Measurements from ENCODE around the gene ZNF557. TPM values are rescaled to one million over a fixed set of nuclear protein-coding genes. Genes with fewer than 3 reads are reported as not detected.
"Not testable (repeated sequence)": the region's sequence is repeated elsewhere in the genome, so short reads cannot be mapped to it uniquely, and the experiment has no call there.

ZNF557 gene
- total RNA-seq, result 1 to 10 TPM; 8.2 TPM
- long read RNA-seq, donor 1, partial matches to known transcripts, result 0 of 1 reads
- long read RNA-seq, donor 1, other reads (novel, unspliced or antisense), result 0 of 1 reads
- long read RNA-seq, donor 2, full-length matches to known transcripts, result 9 of 11 reads
- long read RNA-seq, donor 2, partial matches to known transcripts, result 1 of 11 reads
- long read RNA-seq, donor 2, other reads (novel, unspliced or antisense), result 1 of 11 reads

DNA sequence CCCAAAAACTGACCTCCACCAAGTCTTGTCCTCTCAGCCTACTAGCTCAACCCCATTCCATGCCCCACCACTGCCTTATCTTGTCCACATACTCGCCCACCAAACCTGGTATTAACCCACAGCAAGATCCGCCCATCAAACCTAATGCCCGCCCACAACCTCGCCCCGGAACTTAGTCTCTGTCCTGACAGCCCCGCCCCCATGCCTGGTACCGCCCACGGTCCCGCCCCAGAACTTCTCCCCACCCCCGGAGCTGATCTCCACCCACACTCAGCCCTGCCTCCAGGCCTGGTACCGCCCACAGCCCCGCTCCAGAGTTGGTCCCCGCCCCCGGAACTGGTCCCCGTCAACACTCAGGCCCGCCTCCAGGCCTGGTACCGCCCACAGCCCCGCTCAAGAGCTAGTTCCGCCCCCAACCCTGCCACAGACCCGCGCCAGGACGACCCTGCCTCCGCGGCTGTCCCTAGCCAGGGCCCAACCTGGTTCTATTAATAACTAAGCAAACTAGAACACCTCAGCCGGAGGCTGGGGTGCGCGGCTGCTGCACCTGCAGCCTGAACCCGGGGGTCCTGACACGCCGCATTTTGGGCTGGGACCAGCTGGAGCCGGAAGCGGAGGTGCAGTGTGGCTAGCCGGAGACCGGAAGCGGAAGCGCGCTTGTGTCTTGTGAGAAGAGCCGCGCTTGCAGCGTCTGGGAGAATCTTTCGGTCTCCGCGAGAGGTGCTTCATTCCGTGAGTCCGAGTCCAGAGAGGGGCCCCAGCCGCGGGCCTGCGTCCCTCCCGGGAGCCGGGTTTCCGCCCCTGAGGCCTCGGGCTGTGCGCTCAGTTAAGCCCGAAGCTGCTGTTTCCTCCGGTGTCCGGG is at the start of gene ZNF557:
Gene ZNF557 (plus strand): TSS at position 662 of the 862 bp plus-strand sequence. CDS start 5,372 bp downstream, outside the sequence.
- intact Hi-C loops (cut with DNase I), result no loop called here
- DNase-seq (ENCODE audit: low spot score), result peak; percentile 100

DNA sequence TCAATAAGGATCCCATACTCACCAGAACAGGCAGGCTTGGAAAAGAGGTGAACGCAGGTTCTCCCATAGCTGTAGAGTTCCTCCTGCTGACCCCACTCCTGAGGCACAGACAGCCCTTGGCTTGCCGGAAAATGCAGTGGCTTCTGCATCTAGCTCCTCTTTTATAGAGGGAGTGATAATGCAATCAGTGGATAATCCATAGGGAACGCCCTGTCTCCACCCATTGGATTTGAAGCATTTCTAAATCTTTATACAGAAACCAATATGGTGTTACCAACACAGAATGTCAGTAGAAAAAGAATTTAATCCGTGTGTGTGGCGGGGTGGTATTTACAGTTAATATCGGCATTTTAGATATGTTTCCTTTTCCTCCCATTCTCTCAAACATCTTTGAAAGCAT is 48.2 kb upstream of the ZNF557 start, which contains the start of gene MBD3L2B:
Gene MBD3L2B (minus strand): TSS at position 101 of the 400 bp plus-strand sequence. CDS start 34 bp downstream, at position 67.
- intact Hi-C loops (cut with DNase I); DNase-seq (ENCODE audit: low spot score): not testable (repeated sequence)

DNA sequence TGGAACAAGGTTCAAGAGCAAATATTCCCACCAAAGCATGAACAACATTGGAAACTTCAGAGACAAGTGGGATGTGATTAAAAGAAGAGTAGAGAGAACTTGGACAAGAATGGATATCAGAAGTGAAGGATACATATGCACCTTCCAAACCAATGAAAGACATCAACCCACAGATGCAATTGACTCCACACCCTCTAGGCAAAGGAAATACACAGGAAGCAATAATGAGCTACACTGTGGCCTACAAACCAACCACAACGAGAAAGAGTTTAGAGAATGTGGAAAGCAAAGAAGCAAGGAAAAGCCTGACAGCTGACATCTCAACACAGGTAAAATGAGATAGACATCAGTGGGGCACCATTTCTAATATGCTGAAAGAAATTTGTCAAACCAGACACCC is 40.7 kb upstream of the ZNF557 start:
- intact Hi-C loops (cut with DNase I); DNase-seq (ENCODE audit: low spot score): not testable (repeated sequence)

DNA sequence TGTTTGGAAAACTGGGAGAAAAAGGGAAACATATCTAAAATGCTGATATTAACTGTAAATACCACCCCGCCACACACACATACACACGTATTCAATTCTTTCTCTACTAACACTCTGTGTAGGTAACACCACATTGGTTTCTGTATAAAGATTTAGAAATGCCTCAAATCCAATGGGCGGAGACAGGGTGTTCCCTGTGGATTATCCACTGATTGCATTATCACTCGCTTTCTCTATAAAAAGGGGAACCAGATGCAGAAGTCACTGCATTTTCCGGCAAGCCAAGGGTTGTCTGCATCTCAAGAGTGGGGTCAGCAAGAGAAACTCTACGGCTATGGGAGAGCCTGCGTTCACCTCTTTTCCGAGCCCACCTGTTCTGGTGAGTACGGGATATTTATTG is 39.2 kb upstream of the ZNF557 start, which contains the start of gene MBD3L5:
Gene MBD3L5 (plus strand): TSS at position 301 of the 400 bp plus-strand sequence. CDS start 34 bp downstream, at position 335.
- intact Hi-C loops (cut with DNase I); DNase-seq (ENCODE audit: low spot score): not testable (repeated sequence)

DNA sequence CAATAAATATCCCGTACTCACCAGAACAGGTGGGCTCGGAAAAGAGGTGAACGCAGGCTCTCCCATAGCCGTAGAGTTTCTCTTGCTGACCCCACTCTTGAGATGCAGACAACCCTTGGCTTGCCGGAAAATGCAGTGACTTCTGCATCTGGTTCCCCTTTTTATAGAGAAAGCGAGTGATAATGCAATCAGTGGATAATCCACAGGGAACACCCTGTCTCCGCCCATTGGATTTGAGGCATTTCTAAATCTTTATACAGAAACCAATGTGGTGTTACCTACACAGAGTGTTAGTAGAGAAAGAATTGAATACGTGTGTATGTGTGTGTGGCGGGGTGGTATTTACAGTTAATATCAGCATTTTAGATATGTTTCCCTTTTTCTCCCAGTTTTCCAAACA is 29.4 kb upstream of the ZNF557 start, which contains the start of gene MBD3L4:
Gene MBD3L4 (minus strand): TSS at position 101 of the 400 bp plus-strand sequence. CDS start 35 bp downstream, at position 66.
- DNase-seq (ENCODE audit: low spot score); intact Hi-C loops (cut with DNase I): not testable (repeated sequence)

DNA sequence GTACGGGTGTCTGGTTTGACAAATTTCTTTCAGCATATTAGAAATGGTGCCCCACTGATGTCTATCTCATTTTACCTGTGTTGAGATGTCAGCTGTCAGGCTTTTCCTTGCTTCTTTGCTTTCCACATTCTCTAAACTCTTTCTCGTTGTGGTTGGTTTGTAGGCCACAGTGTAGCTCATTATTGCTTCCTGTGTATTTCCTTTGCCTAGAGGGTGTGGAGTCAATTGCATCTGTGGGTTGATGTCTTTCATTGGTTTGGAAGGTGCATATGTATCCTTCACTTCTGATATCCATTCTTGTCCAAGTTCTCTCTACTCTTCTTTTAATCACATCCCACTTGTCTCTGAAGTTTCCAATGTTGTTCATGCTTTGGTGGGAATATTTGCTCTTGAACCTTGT is 27.9 kb upstream of the ZNF557 start:
- DNase-seq (ENCODE audit: low spot score); intact Hi-C loops (cut with DNase I): not testable (repeated sequence)

DNA sequence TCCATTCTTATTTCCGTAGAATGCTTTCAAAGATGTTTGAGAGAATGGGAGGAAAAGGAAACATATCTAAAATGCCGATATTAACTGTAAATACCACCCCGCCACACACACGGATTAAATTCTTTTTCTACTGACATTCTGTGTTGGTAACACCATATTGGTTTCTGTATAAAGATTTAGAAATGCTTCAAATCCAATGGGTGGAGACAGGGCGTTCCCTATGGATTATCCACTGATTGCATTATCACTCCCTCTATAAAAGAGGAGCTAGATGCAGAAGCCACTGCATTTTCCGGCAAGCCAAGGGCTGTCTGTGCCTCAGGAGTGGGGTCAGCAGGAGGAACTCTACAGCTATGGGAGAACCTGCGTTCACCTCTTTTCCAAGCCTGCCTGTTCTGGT is 20.5 kb upstream of the ZNF557 start, which contains the start of gene MBD3L2:
Gene MBD3L2 (plus strand): TSS at position 301 of the 400 bp plus-strand sequence. CDS start 53 bp downstream, at position 354.
- intact Hi-C loops (cut with DNase I); DNase-seq (ENCODE audit: low spot score): not testable (repeated sequence)

DNA sequence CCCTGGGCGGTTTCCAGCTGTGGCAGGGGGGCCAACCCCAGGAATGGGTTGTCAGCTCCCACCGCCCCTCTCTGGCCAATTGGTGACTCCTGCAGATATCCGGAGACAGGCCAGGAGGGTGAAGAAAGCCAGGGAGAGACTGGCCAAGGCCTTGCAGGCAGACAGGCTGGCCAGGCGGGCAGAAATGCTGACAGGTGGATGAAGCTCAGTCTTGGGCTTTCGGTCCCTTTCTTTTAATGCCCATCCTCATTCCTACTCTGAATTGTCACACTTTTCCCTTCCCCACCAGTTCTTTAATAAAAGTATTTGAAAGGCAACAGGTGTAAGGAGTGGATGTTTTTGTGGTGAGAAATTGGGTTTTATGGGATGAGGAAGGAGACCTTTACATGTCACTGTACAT is 18.1 kb upstream of the ZNF557 start:
- DNase-seq (ENCODE audit: low spot score), result peak; percentile 68
- intact Hi-C loops (cut with DNase I), result not testable (repeated sequence)

DNA sequence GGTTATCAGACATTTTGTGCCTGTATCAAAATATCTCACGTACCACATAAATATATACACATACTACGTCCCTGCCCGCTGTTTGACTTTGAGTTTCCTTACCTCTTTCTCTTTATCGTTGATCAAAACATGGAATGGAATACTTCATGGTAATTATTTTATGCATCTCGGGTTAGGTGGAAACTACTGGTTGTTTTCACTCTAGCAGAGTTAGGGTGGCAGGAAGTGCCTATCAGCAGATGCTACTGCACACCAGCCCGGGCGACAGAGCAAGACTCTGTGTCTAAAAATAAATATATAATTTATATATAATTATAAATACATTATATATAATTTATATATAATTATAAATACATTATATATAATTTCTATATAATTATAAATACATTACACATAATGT is 16.6 kb upstream of the ZNF557 start:
- DNase-seq (ENCODE audit: low spot score); intact Hi-C loops (cut with DNase I): not testable (repeated sequence)

DNA sequence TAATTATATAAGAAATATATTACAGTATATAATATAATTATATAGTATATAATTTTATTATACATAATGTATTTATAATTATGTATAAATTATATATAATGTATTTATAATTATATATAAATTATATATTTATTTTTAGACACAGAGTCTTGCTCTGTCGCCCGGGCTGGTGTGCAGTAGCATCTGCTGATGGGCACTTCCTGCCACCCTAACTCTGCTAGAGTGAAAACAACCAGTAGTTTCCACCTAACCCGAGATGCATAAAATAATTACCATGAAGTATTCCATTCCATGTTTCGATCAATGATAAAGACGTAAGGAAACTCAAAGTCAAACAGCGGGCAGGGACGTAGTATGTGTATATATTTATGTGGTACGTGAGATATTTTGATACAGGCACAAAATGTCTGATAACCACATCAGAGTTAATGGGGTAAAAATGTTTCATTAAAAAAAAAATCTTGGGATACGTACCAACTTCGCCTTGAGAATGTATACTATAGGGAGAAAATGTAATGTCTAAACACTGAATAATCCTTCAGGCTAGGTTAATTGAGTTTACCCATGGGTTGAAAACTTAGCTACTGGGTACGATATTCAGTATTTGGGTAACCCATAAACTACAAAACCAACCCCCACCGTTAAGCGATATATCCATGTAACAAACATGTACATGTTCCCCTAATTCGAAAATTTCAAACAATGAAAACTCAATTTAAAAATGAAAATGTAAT is 14.7 kb upstream of the ZNF557 start:
- DNase-seq (ENCODE audit: low spot score); intact Hi-C loops (cut with DNase I): not testable (repeated sequence)

DNA sequence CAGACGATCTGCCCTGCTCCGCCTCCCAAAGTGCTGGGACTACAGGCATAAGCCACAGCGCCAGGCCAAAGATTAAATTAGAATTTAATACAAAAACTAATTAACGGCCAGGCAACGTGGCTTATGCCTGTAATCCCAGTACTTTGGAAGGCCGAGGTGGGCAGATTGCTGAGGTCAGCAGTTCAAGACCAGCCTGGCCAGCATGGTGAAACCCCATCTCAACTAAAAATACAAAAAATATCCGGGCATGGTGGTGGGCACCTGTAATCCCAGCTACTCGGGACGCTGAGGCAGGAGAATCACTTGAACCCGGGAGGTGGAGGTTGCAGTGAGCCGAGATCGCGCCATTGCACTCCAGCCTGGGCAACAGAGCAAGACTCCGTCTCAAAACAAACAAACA is 13.8 kb upstream of the ZNF557 start:
- DNase-seq (ENCODE audit: low spot score), result not testable (repeated sequence)

DNA sequence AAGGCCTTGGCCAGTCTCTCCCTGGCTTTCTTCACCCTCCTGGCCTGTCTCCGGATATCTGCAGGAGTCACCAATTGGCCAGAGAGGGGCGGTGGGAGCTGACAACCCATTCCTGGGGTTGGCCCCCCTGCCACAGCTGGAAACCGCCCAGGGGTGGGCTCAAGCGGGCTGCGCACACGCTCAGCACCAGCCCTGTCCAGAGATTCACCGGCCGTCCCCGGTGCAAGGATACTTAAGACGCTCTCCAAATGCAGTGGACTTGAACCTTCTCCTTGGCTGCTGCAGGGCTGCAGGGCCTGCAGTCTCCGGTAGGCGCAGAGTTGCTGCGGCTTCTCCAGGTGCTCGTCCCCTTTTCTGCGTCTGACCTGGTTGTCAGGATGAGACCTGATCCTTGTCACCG is 13.1 kb upstream of the ZNF557 start:
- intact Hi-C loops (cut with DNase I); DNase-seq (ENCODE audit: low spot score): not testable (repeated sequence)

More for the DNA sequence above, 13.8 kb upstream of the ZNF557 start:
- intact Hi-C loops (cut with DNase I), result not testable (repeated sequence)

DNA sequence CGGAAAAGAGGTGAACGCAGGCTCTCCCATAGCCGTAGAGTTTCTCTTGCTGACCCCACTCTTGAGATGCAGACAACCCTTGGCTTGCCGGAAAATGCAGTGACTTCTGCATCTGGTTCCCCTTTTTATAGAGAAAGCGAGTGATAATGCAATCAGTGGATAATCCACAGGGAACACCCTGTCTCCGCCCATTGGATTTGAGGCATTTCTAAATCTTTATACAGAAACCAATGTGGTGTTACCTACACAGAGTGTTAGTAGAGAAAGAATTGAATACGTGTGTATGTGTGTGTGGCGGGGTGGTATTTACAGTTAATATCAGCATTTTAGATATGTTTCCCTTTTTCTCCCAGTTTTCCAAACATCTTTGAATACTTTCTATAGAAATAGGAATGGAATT is 10.9 kb upstream of the ZNF557 start, which contains the start of gene MBD3L3:
Gene MBD3L3 (minus strand): TSS at position 101 of the 400 bp plus-strand sequence. CDS start 71 bp downstream, at position 30.
- intact Hi-C loops (cut with DNase I); DNase-seq (ENCODE audit: low spot score): not testable (repeated sequence)

DNA sequence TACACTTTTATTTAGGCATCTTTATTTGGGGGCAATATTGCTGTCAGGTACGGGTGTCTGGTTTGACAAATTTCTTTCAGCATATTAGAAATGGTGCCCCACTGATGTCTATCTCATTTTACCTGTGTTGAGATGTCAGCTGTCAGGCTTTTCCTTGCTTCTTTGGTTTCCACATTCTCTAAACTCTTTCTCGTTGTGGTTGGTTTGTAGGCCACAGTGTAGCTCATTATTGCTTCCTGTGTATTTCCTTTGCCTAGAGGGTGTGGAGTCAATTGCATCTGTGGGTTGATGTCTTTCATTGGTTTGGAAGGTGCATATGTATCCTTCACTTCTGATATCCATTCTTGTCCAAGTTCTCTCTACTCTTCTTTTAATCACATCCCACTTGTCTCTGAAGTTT is 9.5 kb upstream of the ZNF557 start:
- intact Hi-C loops (cut with DNase I); DNase-seq (ENCODE audit: low spot score): not testable (repeated sequence)

DNA sequence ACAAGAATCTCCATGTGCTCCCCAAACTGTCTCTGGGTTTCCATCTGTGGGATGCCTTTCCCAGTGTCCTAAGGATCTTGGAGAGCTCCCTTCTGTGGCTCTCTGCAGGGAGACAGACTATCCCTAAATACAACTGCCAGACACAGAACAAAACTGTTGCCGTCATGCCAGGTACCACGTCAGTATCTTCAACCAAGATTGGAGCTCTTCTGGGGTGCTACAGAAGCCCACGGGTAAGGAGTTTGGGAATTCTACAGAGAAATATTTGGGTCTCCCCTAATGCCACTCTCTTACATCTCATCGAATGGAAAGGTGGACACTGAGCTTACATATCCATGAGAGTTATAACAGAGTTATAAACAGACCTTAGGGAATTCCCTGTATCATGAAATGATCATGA is 6.2 kb upstream of the ZNF557 start:
- intact Hi-C loops (cut with DNase I), result no loop called here
- no peak for DNase-seq (ENCODE audit: low spot score)

DNA sequence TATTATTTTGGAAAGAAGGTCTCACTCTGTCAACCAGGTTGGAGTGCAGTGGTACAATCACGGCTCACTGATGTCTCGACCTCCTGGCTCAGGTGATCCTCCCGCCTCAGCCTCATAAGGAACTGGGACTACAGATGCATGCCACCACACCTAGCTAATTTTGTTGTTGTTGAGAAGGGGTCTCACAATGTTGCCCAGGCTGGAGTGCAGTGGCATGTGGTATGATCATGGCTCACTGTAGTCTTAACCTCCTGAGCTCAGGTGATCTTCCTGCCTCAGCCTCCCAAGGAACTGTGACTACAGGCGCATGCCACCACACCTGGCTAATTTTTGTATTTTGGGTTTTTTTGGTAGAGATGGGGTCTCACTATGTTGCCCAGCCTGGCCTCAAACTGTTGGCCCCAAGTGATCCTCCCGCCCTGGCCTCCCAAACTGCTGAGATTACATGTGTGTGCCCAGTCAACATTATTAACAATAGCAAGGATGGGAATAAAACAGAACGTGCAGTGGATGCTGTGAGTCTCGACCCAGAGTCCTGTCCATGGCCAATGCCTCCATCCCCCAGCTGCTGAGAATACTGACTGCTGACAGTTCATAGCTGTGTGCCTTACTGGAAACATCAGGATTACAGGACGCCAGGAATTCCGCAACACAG is 5.6 kb upstream of the ZNF557 start:
- intact Hi-C loops (cut with DNase I), result no loop called here

DNA sequence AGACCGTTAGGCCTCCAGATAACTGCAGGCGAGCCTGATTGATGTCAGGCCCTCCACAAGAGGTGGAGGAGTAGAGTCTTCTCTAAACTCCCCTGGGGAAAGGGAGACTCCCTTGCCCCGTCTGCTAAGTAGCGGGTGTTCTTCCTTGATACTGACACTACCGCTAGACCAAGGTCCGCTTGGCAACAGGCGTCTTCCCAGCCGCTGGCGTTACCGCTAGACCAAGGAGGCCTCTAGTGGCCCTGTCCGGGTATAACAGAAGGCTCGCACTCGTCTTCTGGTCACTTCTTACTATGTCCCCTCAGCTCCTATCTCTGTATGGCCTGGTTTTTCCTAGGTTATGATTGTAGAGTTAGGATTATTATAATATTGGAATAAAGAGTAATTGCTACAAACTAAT is 2.4 kb upstream of the ZNF557 start:
- DNase-seq (ENCODE audit: low spot score); intact Hi-C loops (cut with DNase I): not testable (repeated sequence)

More for the DNA sequence above, 5.6 kb upstream of the ZNF557 start:
- DNase-seq (ENCODE audit: low spot score), result no peak

DNA sequence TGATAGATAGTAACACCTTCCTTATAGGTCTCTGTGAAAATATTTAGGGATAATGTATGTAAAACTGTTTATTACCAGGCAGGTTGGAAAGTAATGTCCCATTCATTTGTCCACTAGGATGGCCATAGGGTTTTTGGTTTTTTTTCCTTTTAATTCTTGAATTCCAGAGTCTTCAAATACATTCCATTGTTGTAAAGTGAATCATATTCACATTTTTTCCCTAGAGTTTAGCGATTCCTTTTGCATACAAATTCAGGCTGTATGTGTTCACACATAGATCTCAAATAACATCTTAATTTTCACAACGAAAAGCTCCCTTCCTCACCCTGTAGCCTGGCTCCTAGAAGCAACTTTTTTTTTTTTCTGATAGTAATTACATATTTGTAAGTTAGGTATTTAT is 1.8 kb upstream of the ZNF557 start:
- intact Hi-C loops (cut with DNase I), result no loop called here
- no peak for DNase-seq (ENCODE audit: low spot score)
